GM19035 (cell line): ENCODE measurements around the gene CFAP92.

Experiments
- ATAC-seq: cut with Tn5 transposase; IDR thresholded peaks from one replicate; pipeline ENCODE4 v1.9.1; 2021; ENCODE audit not compliant: unreplicated experiment

CFAP92 gene

GRCh38 chr3:129006864-129007263 is 13.0 kb upstream of the CFAP92 start:
- no peak for ATAC-seq

DNA sequence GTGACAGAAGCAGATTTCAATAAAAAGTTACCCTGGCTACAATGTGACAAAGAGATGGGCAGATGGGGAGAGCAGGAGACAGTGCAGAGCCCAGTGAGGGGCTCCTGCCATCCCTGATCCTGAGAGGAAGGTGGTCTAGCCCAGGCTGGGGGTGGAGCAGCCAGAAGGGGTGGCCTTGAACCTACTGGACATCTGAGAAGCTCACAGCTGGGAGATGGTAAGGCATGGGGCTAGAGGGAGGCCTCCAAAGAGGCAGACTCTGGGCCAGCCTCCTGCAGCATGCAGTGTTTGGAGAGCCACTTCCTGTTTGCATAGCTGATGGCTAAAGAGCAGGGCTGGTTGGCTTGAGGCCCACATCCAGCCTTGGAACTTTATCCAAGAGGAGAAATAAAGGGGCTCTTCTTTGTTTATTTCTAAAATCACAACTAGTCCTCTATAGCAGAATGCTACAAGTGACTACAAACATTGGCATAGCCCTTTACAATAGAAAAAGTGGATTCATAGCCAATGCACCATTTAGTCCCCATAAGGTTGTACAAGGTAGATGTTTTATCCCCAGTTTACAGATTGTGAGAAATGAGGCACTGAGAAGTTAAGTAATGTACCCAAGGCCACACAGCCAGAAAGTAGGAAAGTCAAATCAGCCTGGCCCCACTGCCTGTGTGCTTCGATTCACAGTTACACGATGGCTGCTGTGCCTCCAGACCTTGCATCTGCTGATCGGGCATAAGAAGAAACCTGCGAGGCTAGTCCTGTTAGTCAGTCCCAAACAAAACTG is 11.8 kb upstream of the CFAP92 start:
- ATAC-seq: no peak

- no peak for ATAC-seq
Observed at GRCh38 chr3:129004639-129005295, 10.9 kb upstream of the CFAP92 start.

GRCh38 chr3:129003578-129004112 is 9.8 kb upstream of the CFAP92 start:
- no peak for ATAC-seq

DNA sequence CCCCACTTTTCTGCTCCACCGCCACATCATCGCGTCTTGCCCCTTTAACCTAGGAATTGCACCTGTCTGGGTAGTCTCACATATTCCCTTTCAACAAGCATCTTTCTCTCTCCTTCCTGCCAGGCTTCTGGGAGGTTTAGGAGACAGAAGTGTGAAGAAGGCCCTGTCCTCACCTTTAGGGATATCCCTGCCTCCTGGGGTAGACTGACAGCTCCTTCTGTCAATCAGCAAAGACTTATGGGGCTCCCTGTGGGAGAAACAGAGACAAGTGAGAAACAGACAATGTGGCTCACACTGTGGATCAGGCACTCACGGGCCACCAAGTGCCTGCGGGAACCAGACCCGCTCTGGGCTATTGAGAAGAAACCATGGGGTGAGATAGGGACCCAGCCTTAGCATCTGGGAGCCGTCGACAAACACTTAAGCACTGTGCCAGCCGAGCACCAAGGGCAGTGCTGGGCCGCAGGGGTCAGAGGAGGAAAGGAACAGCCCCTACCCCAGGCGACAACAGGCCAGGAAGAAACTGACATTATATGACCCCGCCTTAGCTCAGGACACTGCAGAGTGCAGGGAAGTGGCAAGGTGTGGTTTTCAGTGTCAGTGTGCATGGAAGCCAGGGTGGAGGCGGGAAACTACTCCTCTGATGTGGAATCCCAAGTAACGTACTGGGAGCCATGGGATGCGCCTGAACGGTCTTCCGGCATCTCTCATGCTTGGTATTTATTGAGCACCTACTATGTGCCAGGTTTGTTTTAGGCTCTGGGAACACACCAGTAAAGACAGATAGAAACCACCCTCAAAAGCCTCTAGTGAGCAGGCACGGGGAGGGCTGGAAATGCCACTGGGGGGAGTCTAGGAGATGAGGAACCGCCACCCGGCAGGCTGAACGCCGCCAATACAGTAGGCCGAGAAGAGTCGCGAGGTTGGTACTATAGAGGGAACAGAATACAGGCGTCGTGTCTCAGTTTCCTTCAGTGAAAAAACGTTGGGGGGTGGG is 9.0 kb upstream of the CFAP92 start:
- ATAC-seq: no peak

DNA sequence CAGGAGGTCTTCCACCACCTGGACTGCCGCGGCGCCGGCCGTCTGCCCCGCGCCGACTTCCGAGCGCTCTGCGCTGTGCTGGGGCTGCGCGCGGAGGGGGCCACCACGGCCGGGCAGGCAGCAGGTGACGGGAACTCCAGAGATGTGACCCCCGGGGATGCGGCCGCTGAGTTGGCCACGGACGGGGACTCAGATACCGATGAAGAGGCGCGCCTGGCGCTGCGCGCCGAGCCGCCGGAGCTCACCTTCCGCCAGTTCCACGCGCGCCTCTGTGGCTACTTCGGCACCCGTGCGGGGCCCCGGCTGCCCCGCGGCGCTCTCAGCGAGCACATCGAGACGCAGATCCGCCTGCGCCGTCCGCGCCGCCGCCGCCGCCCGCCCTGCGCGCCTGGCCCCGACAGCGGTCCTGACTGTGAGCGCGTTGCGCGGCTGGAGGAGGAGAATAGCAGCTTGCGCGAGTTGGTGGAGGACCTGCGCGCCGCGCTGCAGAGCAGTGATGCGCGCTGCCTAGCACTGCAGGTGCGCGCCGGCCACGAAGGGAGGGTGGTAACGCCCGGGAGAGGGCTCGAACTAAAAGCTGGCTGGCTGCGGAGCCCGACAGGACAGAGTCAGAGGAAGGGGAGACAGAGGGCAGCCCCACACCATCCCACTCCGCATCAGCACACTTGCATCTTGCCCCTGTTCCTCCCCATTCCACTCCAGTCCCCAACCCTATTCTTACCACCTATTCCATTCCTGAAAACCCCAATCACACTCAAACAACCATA is 8.1 kb upstream of the CFAP92 start:
- ATAC-seq: no peak

DNA sequence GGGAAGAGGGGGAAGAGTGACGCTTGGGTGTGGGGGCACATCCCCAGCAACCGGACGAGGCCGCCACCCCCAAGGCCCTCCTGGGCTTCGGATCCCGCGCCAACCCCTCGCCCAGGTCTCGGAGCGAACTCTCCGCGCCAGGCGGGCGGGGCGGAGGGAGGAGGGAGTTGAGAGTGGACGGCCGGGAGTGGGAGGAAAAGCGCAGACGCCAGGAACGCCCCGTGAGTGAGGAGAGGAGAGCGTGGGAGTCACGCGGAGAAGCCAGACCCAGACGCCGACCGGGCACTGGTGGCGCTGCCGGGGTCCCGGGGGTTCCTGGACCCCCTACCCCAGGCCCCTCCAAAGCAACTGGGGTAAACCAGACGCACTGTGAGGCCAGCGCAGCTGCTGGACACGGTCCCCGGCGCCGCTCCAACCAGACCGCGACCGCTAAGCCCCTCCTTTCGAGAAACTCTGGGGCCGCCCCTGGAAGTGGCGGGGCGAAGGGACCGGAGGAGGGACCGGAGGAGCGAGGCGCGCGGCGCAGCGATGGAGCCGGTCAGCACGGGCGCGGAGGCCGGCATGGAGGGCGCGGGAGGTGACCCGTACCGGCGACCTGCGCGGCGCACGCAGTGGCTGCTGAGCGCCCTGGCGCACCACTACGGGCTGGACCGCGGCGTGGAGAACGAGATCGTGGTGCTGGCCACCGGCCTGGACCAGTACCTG is 7.4 kb upstream of the CFAP92 start, which contains the start of gene EFCC1:
Gene EFCC1, plus strand, starts transcription at position 204 of the 705 bp plus-strand sequence. Its CDS starts 325 bp downstream, at position 529.
- no peak for ATAC-seq

DNA sequence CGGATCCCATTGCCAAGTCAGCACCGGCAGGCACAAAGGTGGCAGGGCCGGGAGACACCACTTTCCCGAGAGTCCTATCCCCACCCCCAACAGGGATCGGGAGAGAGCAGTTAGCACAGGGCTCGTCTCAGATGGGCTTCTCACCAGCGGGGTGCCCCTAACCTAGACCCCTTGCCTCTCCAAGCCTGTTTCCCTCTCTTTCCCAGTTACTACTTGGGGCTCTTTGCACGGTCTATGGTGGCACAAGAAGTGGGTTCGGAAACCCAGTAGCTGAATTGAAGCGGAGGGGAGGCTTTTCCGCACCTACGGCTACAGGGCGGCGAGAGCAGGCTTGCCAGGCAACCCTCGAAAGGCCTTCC is 6.8 kb upstream of the CFAP92 start:
- ATAC-seq: no peak

GRCh38 chr3:128999102-128999501 is 5.2 kb upstream of the CFAP92 start:
- no peak for ATAC-seq

- ATAC-seq: no peak
Observed at GRCh38 chr3:128998561-128998960, 4.7 kb upstream of the CFAP92 start.

- ATAC-seq: no peak
Observed at GRCh38 chr3:128997486-128998133, 3.7 kb upstream of the CFAP92 start.

DNA sequence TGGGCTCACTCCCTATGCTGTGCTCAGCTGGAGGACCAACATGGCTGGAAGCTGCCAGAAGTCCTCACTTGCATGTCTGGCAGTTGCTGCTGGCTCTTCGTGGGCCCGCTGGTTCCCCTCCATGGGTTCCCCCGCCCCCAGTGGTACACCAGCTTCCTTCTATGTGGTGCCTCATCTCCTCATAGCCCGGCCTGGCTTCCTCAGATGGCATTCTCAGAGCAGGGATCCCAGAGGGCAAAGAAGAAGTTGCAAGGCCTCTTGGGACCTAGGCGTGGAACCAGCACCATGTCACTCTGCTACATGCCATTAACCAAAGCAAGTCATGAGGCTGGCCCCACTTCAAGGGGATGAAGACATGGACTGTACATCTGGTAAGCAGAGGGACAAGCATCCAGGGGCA is 2.9 kb upstream of the CFAP92 start:
- no peak for ATAC-seq

GRCh38 chr3:128996200-128996599 is 2.3 kb upstream of the CFAP92 start:
- no peak for ATAC-seq

DNA sequence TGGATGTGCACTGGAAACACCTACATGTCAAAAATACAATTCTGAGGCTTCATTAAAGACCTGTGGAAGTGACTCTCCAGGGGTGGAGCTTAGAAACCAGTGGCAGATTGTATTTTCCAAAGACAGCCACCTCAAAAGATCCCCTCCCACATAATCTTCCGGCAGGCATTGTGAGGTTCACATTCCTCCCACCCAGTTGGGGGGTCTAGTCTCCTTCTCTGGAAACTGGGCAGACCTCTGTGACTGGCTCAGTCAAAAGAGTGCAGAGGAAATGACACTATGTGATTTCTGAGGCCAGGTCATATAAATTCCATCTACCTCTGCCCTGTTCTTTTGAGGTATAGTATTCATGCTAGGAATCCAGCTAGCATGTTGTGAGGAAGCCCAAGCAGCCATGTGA is 1.9 kb upstream of the CFAP92 start:
- ATAC-seq: no peak

DNA sequence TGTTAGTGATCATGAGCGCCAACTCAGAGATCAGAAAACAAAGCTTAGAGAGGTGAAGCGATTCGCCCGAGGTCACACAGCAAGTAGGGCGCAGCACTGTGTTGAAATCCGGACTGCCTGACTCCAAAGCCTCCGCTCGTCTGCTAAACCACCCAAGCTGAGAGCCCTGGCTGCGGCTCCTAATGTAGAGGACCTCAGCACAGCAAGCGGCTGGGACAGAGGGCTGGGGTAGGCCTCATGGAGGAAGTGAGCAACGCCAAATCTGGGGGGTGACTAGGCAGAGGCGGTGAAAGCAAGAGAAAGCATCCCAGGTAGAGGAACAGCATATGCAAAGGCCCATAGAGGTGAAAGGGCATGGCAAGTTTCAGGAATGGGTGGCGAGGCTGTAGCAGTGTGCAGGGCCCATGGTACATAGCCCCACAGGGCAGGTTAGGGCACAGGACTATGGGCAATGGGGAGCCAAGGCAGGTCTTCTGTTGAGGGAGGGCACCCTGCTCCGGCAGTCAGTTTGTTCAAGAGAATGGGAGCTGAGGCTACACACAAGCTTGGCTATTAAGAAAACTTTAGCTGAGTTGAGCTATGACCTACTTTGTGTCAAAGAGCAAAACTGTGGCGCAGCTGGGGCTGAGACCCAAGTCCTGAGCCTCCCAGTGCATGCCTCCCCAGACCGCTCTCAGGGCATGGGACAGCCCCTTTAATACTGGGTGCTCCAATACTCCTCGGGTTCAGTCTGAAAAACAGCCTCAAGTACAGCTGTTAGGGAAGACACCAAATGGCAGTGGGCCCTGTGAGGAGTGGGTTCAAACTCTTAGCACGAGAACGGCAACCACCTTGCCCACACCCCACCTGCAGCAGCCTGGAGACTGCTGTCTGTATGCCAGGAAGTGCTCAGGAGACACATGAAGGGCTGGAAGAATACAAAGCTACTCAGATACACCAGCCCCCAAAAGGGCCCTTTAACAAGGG is 988 bp upstream of the CFAP92 start:
- no peak for ATAC-seq

GRCh38 chr3:128994173-128994512 is 267 bp upstream of the CFAP92 start:
- ATAC-seq: no peak

GRCh38 chr3:128992926-128993460 is 883 bp downstream of the CFAP92 start:
- ATAC-seq: no peak

- ATAC-seq: no peak
Observed at GRCh38 chr3:128991355-128991895, 2.5 kb downstream of the CFAP92 start.
